ENCODE measurements around the gene OCA2.
"Not testable (repeated sequence)": the region's sequence is repeated elsewhere in the genome, so short reads cannot be mapped to it uniquely, and the experiment has no call there.

OCA2 gene

GRCh38 chr15:28020644-28021043 lies 78.5 kb downstream of the OCA2 start:
- DNase-seq = no peak

DNA sequence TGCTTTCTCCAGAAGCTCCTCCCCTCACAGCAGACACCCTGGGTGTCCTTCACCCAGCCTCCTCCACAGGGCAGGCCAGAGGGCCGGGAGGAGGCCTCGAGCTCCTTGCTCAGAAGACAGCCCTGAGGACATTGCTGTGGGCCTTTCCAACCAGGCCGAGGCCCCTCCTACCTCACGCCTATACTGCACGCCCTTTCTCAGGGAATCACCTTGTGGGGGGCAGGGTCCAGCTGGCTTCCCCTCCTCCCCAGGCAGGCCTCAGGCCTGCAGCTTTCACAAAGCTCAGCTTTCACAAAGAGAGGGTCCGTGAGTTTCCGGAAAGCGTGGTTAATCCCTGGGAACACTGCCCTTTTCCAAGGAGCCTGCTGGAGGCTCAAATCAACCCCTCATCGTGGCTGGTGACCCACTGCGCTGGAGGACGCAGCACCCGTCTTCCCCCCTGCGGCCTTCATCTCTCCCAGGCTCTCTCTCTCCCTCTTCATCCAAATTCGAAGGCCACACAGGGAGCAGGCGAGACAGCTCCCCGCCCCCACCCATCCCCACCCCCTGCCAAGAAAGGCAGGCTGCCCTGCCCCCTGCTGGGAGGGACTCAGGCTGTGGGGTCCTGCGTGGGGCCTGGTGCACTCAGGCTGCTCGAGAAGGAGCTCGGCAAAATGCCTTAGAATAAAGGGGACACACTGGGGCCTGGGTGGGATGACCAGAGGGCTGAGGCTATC lies 79.4 kb downstream of the OCA2 start:
- DNase-seq = no peak

DNA sequence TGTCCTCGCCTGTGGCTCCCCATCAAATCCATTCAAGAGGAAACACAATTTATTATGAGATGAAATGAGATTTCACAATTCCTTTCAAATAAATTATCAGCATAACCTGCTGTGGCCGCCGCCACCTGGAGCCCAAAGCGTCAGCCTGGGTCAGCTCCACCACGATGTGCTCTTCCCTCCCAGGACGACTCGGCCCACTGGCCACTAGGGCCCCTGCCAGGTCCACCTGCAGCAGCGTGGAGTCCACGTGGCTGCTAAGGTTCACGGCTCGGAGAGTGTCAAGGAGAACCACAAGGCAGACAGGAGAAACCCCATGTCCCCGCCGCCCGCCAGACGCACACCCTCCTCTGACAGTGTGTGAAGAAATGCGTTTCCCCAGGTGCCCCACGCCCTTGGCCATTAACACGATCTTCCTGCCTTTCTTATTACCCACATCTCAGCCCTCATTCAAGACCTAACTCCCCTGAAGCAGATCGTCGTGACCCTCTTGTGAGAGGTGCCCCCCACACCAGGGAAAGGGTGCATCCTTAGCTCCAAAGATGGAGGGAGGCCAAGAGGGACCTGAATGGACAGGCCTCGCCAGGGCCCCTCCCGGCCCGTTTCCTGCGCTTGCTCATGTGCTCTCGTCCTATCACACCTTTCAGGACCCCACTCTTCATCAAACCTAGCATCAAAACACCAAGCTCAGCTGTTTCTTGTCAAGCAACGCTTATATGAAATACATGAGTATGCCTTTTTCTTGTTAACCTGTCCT lies 80.6 kb downstream of the OCA2 start:
- DNase-seq = no peak

DNA sequence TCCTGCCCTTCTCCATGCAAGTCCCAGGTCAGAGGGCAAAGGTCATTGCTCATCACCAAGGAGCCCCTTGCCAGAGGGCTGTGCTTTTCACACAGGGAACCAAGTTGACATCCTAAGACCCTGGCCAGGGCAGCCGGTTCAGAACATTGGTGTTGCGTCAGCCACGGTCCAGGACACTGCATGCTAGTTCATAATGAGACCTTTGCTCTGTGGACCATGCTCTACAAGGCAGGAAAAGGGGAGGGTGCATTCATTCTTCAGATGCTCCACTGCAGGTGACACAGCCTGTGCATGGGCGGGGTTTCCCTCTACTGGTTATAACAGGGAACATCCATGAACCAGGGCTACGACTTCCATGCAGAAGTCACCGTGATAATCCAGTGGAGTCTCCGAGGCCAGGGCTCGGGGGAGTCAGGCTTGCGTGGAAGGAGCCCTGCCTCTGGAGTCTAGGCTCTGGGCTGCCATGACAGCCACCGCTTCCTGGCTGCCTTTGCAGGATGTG lies 81.6 kb downstream of the OCA2 start:
- DNase-seq = no peak

DNA sequence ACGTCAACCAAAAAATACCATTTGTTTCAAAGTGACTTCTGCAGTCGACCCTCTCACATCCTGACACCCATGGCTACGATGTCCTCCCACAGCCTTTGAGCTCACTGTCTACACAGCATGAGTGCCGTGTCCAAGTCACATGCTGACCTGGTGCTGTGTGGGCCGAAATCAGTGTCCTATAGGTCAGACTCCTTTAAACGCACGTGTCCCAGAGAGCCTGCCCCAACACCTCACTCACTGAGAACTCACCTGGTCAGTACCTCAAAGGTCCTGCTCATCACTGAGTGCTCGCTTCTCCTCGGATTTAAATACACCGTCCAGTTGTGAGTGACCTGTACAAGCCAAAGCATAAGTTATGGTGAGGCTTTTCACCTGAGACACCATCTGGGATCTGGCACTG lies 83.3 kb downstream of the OCA2 start:
- no peak for DNase-seq

DNA sequence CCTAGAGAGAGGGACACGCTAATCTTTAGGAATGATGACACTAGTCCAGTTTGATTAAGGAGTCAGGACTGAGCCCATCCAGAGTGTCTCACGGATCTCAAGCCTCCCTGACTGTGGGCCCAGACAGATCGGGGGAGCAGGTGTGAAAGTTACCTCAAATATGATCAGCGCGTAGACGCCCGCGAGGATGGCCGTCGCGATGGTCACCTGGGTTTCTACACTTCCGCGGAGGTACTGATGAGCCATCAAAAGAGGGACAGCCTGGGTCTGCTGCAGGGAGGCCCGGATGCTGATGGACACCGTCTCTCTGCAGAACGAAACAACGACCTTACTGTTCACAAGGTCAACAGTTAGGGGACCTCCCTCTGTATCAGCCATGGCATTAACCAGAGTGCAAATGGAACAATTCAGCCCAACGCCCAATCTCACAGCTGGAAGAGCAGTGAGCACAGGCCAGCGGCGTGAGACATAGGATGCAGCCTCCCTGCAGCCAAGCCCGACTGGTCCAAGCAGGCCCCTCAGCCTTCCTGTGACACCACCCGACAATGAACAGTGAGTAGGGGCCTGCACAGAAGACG lies 84.4 kb downstream of the OCA2 start:
- DNase-seq = no peak

GRCh38 chr15:28013976-28014375 lies 85.1 kb downstream of the OCA2 start:
- DNase-seq = no peak

- DNase-seq = no peak
Measured at GRCh38 chr15:28013480-28013879, 85.6 kb downstream of the OCA2 start.

- no peak for DNase-seq
Measured at GRCh38 chr15:28012231-28012630, 86.9 kb downstream of the OCA2 start.

DNA sequence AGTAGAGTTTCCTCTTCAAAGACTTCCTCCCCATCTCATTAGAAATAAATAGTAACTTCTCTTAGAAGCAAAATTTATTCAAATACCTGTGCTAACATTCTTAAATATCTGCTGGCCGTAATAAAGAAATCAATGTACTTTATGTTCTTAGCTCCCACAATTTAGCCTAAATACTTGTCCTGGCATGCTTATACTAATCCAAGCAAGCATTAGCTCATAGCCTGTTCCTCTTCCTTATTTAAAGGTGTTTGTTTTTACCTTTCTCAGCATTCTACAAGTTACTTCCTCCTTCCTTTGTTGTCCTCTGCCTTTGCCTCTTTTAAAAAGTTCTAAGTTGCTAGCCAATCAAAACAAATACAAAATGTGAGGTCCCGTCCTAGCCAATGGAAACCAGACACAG lies 90.9 kb downstream of the OCA2 start:
- DNase-seq = not testable (repeated sequence)

- no peak for DNase-seq
Measured at GRCh38 chr15:28006116-28006905, 92.8 kb downstream of the OCA2 start.

- no peak for DNase-seq
Measured at GRCh38 chr15:28005004-28005527, 94.0 kb downstream of the OCA2 start.

GRCh38 chr15:28004143-28005003 lies 94.7 kb downstream of the OCA2 start:
- no peak for DNase-seq

- no peak for DNase-seq
Measured at GRCh38 chr15:28003302-28004037, 95.6 kb downstream of the OCA2 start.

- DNase-seq = no peak
Measured at GRCh38 chr15:28002867-28003266, 96.2 kb downstream of the OCA2 start.

DNA sequence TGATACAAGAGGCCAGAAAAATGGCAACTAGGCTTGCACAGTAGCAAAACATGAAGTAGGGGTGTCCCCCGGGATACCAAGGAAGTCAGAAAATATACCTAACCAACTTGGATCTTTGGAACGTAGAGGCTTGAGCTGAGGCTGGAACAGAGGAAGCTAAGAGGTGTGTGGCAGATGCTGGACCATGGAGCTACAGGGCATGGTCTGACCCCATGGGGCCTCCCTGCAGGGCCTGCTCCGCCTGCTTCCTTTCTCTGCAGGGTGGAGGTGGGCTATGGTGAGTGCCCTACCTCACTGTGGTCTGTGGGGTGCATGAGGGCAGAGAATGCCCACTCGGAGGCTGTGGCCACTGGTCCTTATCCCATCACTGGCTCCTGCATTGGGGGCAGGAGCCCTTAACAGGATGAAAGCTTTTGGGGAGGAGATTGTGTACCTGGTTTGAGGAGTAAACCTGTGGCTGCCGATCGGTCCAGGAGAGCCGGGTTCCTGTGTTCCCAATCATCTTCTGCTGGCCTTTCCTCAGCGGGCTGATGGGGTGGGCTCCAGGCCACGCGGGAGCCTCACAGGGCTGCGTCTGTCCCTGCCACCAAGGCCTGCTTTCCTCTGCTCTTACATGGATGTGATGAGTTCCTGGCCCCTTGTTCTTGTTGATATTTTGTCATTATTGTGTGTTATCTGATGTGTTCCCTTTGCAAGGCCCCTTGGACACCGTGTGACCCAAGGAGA lies 96.8 kb downstream of the OCA2 start:
- no peak for DNase-seq

DNA sequence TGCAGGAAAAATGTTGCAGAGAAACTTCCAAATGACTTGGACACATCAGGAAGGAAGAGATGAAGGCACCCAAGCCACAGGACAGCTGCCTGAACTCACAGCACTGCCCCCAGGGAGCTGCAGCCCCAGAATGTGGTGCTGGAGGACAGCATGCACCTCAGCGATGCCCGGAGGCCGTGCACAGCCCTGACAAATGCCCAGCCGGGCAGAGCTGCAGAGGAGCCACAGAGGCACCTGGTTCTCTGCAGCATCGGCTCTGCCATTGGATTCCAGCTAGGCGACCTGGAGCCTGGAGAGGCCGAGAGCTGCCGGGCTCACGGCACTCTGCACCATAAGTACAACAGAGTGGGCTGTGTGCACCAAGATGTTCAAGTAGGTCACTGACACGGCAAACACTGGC lies 97.5 kb downstream of the OCA2 start:
- no peak for DNase-seq

DNA sequence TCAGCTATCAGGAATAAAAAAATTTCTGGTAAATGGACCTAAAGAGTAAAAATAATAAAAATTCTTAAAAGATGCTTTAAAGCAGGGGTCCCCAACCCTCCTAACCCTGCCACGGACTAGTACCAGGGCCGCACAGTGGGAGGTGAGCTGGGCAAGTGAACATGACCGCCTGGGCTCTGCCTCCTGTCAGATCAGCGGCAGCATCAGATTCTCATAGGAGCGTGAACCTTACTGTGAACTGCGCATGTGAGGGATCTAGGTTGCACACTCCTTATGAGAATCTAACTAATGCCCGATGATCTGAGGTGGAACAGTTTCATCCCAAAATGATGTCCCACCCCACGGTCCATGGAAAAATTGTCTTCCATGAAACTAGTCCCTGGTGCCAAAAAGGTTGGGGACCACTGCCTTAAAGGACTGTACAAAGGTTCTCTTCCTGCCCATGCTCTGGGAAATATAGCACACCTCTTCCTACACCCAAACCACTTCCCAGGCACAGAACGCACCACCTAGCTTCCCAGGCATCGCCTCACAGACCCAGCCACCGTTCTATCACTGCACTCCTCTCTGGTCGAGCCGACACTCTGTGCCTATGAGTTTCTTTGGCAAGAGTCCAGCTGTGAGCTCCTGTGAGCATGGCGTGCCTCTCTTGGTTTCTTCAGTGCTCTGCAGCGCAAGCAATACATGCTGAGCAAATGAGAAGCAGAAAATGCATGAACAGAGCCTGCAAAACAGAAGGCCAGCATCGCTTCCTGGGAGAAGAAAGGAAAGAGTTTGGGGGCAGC lies 104.9 kb downstream of the OCA2 start:
- DNase-seq = no peak

- no peak for DNase-seq
Measured at GRCh38 chr15:27993544-27993943, 105.6 kb downstream of the OCA2 start.

All from NCI-H446 treated with DMSO at 0.1 percent for 48 hours (cell line).